AG09309 (cell line): ENCODE results near the gene MKLN1.

Source experiments
- DNase-seq: peaks from one replicate; pipeline ENCODE4 v3.0.0-alpha.2; 2010; ENCODE audit warnings: low read depth
- H3K4me3 ChIP-seq: 2 replicates; pipeline ENCODE4 v1.5.1; 2011; ENCODE audit warnings: mild to moderate bottlenecking, low read depth, low read length, moderate library complexity; ENCODE audit not compliant: control insufficient read depth
- TF ChIP-seq, protein P1 (sequence below): IDR thresholded peaks from 2 replicates; pipeline ENCODE4 v1.5.1; 2011; ENCODE audit warnings: mild to moderate bottlenecking, low read depth, low read length, inconsistent platforms; ENCODE audit not compliant: insufficient read depth, control insufficient read depth; ENCODE audit errors: missing control alignments

The MKLN1 gene

DNA sequence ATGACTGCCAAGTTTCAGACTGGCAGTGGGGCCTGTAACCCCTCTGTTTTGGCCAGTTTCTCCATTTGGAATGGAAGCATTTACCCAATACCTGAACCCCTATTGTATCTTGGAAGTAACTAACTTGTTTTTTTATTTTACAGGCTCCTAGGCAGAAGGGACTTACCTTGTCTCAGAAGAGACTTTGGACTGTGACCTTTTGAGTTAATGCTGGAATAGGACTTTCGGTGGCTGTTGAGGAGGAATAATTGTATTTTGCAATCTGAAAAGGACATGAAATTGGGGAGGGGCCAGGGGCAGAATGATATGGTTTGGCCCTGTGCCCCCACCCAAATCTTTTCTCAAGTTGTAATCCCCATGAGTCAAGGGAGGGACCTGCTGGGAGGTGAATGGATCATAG, 20.0 kb upstream of the MKLN1 start:
- DNase-seq = no peak
- TF ChIP-seq, protein P1, sequence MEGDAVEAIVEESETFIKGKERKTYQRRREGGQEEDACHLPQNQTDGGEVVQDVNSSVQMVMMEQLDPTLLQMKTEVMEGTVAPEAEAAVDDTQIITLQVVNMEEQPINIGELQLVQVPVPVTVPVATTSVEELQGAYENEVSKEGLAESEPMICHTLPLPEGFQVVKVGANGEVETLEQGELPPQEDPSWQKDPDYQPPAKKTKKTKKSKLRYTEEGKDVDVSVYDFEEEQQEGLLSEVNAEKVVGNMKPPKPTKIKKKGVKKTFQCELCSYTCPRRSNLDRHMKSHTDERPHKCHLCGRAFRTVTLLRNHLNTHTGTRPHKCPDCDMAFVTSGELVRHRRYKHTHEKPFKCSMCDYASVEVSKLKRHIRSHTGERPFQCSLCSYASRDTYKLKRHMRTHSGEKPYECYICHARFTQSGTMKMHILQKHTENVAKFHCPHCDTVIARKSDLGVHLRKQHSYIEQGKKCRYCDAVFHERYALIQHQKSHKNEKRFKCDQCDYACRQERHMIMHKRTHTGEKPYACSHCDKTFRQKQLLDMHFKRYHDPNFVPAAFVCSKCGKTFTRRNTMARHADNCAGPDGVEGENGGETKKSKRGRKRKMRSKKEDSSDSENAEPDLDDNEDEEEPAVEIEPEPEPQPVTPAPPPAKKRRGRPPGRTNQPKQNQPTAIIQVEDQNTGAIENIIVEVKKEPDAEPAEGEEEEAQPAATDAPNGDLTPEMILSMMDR = no peak
- H3K4me3 ChIP-seq = no peak overlapping the region

DNA sequence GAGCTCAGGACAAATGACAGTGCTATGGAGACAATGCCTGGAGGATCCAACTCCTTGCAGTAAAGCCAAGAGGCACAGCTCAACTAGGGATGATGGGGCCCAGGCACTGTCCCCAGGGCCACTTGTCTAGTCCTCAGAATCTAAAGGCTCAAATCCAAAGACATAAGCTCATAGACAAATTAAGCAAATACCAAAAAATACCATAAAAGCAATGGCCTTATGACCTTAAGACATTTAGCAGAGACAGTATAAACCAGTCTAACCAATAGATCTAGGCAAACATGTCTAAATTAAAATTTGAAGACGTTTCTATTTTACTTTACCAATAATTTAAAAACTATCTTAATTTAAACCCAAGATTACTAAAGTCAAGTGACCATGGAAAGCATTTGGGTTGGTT, 14.8 kb upstream of the MKLN1 start:
- TF ChIP-seq, protein P1 = no peak
- DNase-seq = no peak
- no peak overlapping the region for H3K4me3 ChIP-seq

DNA sequence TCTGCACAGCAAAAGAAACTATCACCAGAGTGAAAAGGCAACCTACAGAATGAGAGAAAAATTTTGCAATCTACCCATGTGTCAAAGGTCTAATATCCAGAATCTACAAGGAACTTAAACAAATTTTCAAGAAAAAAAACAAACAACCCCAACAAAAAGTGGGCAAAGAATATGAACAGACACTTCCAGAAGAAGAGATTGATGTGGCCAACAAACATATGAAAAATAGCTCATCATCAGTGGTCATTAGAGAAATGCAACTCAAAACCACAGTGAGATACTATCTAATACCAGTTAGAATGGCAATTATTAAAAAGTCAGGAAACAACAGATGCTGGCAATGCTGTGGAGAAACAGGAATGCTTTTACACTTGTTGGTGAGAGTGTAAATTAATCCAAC, 7.1 kb upstream of the MKLN1 start:
- no peak overlapping the region for H3K4me3 ChIP-seq
- TF ChIP-seq, protein P1 = no peak
- DNase-seq = no peak

DNA sequence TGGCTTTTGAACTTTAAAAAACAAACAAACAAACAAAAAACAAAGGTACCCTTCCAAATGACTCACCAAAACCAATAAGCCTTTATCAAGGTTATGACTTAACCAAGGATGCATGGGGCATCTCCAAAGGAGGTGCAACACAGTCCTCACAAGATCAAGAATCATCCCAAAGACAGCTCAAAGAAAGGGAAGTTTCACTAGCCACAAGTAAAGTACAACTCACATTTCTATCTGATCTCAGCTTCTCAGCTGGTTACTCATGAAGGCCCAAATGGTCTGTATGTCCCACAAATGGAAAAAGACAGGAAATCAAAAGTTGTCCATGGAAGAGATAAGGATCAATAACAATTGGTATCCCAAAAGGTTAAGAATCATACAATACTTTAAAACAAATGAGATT, 6.0 kb upstream of the MKLN1 start:
- TF ChIP-seq, protein P1 = no peak
- no peak for DNase-seq
- H3K4me3 ChIP-seq = no peak overlapping the region

DNA sequence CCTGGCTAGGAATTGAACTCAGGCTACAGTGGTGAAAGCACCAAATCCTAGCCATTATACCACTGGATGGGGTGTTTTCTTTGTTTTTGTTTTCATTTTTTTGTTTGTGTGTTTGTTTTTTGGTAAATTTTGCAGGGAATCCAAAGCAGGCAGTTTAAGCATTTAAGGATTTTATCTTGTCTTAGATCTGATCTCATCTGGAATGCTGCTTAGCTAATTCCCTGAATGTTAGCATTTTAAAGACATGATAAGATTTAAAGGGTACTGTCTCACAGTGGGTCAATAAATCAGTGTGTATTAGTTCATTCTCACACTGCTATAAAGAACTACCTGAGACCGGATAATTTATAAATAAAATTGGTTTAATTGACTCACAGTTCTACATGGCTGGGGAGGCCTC, 5.6 kb upstream of the MKLN1 start:
- no peak overlapping the region for H3K4me3 ChIP-seq
- no peak for DNase-seq
- TF ChIP-seq, protein P1 = no peak

DNA sequence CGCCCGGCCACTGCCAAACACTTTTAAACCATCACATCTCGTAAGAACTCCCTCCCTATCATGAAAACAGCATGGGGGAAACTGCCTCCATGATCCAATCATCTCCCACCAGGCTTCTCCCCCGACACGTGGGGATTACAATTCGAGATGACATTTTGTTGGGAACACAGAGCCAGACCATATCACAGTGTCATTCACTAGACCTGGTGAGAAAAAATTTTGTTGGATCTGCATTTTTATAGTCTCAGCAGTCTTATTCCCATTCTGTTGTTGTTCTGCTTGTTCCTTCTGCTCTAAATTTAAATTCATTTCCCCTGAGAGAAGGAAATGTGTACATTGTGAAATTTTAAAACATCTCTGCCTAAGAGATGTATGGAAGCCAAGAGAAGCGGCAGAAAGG, 4.8 kb upstream of the MKLN1 start:
- TF ChIP-seq, protein P1 = no peak
- DNase-seq = no peak
- no peak overlapping the region for H3K4me3 ChIP-seq
